ENCODE measurements around the gene EPN3.

Gene EPN3

GRCh38 chr17:50577451-50577954, 45.0 kb downstream of the EPN3 start:
- H3K4me3 ChIP-seq (replicated peaks in 1 of 2; ENCODE audit: low read depth in 2 of 2, low read length in 2 of 2) = no peak overlapping the region
- DNase-seq (ENCODE audit: low read depth in 2 of 2) = no peak
- no peak for TF ChIP-seq CTCF (IDR thresholded peaks at IDR 0.05; ENCODE audit: low read depth, low read length)

DNA sequence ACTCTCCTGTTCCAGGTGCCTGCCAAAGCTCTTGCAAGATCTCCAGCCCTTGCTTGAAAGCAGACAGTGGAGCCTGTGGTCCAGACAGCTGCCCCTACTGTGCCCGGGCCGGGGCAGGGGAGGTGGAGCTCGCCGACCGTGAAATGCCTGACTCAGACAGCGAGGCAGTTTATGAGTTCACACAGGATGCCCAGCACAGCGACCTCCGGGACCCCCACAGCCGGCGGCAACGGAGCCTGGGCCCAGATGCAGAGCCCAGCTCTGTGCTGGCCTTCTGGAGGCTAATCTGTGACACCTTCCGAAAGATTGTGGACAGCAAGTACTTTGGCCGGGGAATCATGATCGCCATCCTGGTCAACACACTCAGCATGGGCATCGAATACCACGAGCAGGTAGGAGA, 45.6 kb downstream of the EPN3 start:
- TF ChIP-seq CTCF (IDR thresholded peaks at IDR 0.05; ENCODE audit: low read depth, low read length) = no peak
- DNase-seq (ENCODE audit: low read depth in 2 of 2) = no peak
- no peak overlapping the region for H3K4me3 ChIP-seq (replicated peaks in 1 of 2; ENCODE audit: low read depth in 2 of 2, low read length in 2 of 2)

- TF ChIP-seq CTCF (IDR thresholded peaks at IDR 0.05; ENCODE audit: low read depth, low read length) = no peak
Measured at GRCh38 chr17:50579399-50579798, 46.9 kb downstream of the EPN3 start.

DNA sequence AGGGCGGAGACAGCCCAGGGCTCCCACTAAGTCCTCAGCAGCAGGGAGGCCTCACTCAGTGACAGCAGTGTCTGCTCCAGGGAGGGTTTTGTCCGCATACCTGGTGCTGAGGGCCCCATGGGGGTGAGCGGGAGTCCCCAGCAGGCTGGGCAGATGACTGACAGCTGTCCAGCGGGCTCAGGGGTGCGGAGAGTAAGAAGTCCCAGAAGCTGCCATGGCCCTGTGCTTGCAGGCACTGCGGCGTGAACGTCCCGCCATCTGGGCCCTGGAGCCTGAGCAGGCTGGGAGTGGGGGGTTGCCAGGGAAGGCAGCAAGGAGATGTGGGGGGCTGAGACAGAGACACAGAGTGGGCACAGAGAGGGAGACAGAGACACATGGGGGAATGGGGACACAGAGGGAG, 48.1 kb downstream of the EPN3 start:
- no peak for TF ChIP-seq CTCF (IDR thresholded peaks at IDR 0.05; ENCODE audit: low read depth, low read length)
- DNase-seq (ENCODE audit: low read depth in 2 of 2) = no peak
- H3K4me3 ChIP-seq (replicated peaks in 1 of 2; ENCODE audit: low read depth in 2 of 2, low read length in 2 of 2) = no peak overlapping the region

More at GRCh38 chr17:50579399-50579798, 46.9 kb downstream of the EPN3 start:
- DNase-seq (ENCODE audit: low read depth in 2 of 2) = no peak
- no peak overlapping the region for H3K4me3 ChIP-seq (replicated peaks in 1 of 2; ENCODE audit: low read depth in 2 of 2, low read length in 2 of 2)

- no peak for DNase-seq (ENCODE audit: low read depth in 2 of 2)
- TF ChIP-seq CTCF (IDR thresholded peaks at IDR 0.05; ENCODE audit: low read depth, low read length) = no peak
- H3K4me3 ChIP-seq (replicated peaks in 1 of 2; ENCODE audit: low read depth in 2 of 2, low read length in 2 of 2) = no peak overlapping the region
Measured at GRCh38 chr17:50581316-50581715, 48.8 kb downstream of the EPN3 start.

DNA sequence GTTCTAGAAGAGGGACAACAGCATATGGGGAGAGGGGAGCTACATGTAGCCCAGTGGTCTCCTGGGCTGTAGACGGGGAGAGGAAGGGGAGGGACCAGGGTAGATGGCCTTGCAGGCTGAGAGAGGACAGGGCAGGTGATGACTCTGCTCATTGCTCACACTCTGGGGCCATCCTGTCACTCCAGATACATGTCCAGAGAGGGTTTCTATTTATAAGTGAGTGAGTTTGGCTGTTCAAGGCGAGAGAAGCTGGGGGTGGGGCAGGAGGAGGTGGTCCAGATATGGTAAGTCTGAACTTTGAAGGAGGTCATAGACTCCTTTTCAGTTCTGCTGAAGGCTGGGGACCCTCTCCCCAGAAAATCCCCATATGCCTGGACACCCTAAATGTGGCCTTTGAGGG, 50.2 kb downstream of the EPN3 start:
- no peak overlapping the region for H3K4me3 ChIP-seq (replicated peaks in 1 of 2; ENCODE audit: low read depth in 2 of 2, low read length in 2 of 2)
- DNase-seq (ENCODE audit: low read depth in 2 of 2) = no peak
- TF ChIP-seq CTCF (IDR thresholded peaks at IDR 0.05; ENCODE audit: low read depth, low read length) = no peak

DNA sequence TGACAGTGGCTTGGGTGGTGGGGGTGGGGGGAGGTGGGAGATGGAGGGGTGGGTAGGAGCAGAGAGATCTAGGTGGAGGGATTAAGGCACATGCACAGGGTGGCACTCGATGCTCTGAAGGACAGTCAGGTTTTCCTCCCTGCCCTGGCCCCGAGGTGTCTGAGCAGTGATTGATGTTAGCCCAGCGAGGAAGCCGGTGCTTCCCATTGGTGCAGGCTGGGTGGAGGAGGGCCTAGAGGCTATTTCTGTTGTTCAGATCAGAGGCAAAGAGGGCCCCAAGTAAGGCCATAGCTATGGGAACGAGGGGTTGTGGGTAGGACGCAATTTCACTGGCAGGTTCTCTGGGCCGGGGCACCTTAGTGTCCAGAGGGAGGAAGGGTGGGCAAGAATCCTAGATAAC, 51.1 kb downstream of the EPN3 start:
- no peak for TF ChIP-seq CTCF (IDR thresholded peaks at IDR 0.05; ENCODE audit: low read depth, low read length)
- no peak for DNase-seq (ENCODE audit: low read depth in 2 of 2)
- no peak overlapping the region for H3K4me3 ChIP-seq (replicated peaks in 1 of 2; ENCODE audit: low read depth in 2 of 2, low read length in 2 of 2)
